ENCODE results near the gene SMCHD1.

- TF ChIP-seq REST (IDR thresholded peaks at IDR 0.05; ENCODE audit: insufficient read depth in 1 of 2, low read depth in 2 of 2, low read length in 2 of 2) (no peak), TAF1 (IDR thresholded peaks at IDR 0.05; ENCODE audit: borderline replicate concordance, insufficient read depth, low read length) (no peak), POLR2AphosphoS5 (IDR thresholded peaks at IDR 0.05; ENCODE audit: low read depth, low read length) (no peak), SIN3A (IDR thresholded peaks at IDR 0.05; ENCODE audit: borderline replicate concordance, insufficient read depth, low read length) (no peak)
These were observed 195.3 kb downstream of the SMCHD1 start for GRCh38 chr18:2850816-2851215.

All from PFSK-1 (cell line).